Measurements from ENCODE around the gene YWHAH.
"Not testable (repeated sequence)": the region's sequence is repeated elsewhere in the genome, so short reads cannot be mapped to it uniquely, and the experiment has no call there.

Gene YWHAH

GRCh38 chr22:31970490-31971444, 26.4 kb downstream of the YWHAH start:
- in situ Hi-C loops (cut with HindIII; ENCODE audit: low sequenced_read_pairs) = loop anchor here (25.0 kb wide), 1 partner anchor 258 kb away; no protein-coding TSS in a partner anchor
- H3K4me3 ChIP-seq (ENCODE audit: low read depth, low read length) = peak overlapping the region; percentile 46
- TF ChIP-seq CTCF (IDR thresholded peaks at IDR 0.05; ENCODE audit: low read depth, low read length, missing control alignments) = peak; percentile 88
- DNase-seq (ENCODE audit: low read depth) = peak; percentile 23

- in situ Hi-C loops (cut with HindIII; ENCODE audit: low sequenced_read_pairs) = loop anchor here (25.0 kb wide), 1 partner anchor 260 kb away; no protein-coding TSS in a partner anchor
- no peak for DNase-seq (ENCODE audit: low read depth)
- no peak for TF ChIP-seq CTCF (IDR thresholded peaks at IDR 0.05; ENCODE audit: low read depth, low read length, missing control alignments)
- H3K4me3 ChIP-seq (ENCODE audit: low read depth, low read length) = no peak overlapping the region
Observed at GRCh38 chr22:31972180-31972579, 27.8 kb downstream of the YWHAH start.

- no peak for DNase-seq (ENCODE audit: low read depth)
- in situ Hi-C loops (cut with HindIII; ENCODE audit: low sequenced_read_pairs) = loop anchor here (25.0 kb wide), 1 partner anchor 261 kb away; no protein-coding TSS in a partner anchor
- H3K4me3 ChIP-seq (ENCODE audit: low read depth, low read length) = no peak overlapping the region
- TF ChIP-seq CTCF (IDR thresholded peaks at IDR 0.05; ENCODE audit: low read depth, low read length, missing control alignments) = no peak
Observed at GRCh38 chr22:31973739-31974138, 29.4 kb downstream of the YWHAH start.

- peak; percentile 77 for TF ChIP-seq CTCF (IDR thresholded peaks at IDR 0.05; ENCODE audit: low read depth, low read length, missing control alignments)
Observed at GRCh38 chr22:31977141-31977841, 33.0 kb downstream of the YWHAH start.

GRCh38 chr22:31977939-31978338, 33.6 kb downstream of the YWHAH start:
- TF ChIP-seq CTCF (IDR thresholded peaks at IDR 0.05; ENCODE audit: low read depth, low read length, missing control alignments) = no peak
- H3K4me3 ChIP-seq (ENCODE audit: low read depth, low read length) = no peak overlapping the region
- in situ Hi-C loops (cut with HindIII; ENCODE audit: low sequenced_read_pairs) = no loop called here
- no peak for DNase-seq (ENCODE audit: low read depth)

More at GRCh38 chr22:31977141-31977841, 33.0 kb downstream of the YWHAH start:
- in situ Hi-C loops (cut with HindIII; ENCODE audit: low sequenced_read_pairs) = no loop called here
- peak; percentile 60 for DNase-seq (ENCODE audit: low read depth)
- H3K4me3 ChIP-seq (ENCODE audit: low read depth, low read length) = no peak overlapping the region

- in situ Hi-C loops (cut with HindIII; ENCODE audit: low sequenced_read_pairs) = no loop called here
- DNase-seq (ENCODE audit: low read depth) = no peak
- H3K4me3 ChIP-seq (ENCODE audit: low read depth, low read length) = no peak overlapping the region
- no peak for TF ChIP-seq CTCF (IDR thresholded peaks at IDR 0.05; ENCODE audit: low read depth, low read length, missing control alignments)
Observed at GRCh38 chr22:31980628-31981027, 36.3 kb downstream of the YWHAH start.

GRCh38 chr22:31981976-31982375, 37.6 kb downstream of the YWHAH start:
- H3K4me3 ChIP-seq (ENCODE audit: low read depth, low read length); in situ Hi-C loops (cut with HindIII; ENCODE audit: low sequenced_read_pairs); DNase-seq (ENCODE audit: low read depth): not testable (repeated sequence)

Data from astrocyte of the cerebellum (primary cell).